IPS-11a (cell line): ENCODE measurements around the gene SLC30A2.

Experiments used
- H3K4me3 ChIP-seq: one replicate; pipeline ENCODE4 v1.5.1; 2013; ENCODE audit warnings: low read depth, low read length, control low read depth

SLC30A2 gene

DNA sequence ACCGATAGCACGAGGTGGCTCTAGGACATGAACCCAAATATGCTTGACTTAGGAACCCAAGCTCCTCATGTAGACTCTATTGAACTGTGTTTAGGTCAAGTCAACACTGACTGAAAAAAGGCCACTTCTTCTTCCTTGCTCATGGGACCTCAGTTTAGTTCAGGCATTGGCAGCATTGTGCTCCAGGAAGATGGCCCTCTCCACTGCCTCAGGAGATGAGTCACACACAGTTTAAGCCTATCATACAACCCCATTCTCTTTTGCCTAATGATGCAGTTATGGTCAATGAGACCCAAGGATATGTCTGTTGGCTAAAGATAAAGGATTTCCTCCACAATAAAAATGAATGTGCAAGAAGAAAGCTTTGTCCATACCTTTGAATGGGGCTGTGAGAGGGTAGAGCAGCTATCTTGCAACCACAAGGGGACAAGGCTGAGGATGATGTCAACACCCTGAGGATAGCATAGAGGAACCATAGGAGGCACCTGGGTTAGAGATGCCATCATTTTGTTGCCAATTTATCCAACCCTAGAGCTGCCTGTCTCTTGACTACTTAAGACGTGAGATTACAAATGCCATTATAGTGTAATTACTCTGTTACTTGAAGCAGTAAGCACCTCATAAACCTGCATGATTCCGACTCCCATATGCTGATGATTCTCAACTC is 24.5 kb upstream of the SLC30A2 start:
- no peak overlapping the region for H3K4me3 ChIP-seq

DNA sequence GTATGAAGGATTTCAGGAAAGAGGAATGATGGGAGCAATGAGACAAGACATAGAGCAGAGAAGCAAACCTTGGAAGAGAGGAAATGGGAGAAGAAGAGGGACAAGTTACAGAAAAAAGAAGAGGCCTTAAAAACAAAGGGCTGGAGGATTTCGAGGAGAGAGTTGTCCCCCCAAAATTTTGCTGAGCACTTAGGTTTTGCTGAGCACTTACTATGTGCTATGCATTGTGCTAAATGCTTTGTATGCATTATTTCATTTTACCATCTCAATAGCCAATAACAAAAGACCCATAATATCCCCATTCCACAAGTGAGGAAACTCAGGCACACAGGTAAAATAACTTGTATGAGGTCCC is 24.0 kb upstream of the SLC30A2 start:
- H3K4me3 ChIP-seq, result no peak overlapping the region

DNA sequence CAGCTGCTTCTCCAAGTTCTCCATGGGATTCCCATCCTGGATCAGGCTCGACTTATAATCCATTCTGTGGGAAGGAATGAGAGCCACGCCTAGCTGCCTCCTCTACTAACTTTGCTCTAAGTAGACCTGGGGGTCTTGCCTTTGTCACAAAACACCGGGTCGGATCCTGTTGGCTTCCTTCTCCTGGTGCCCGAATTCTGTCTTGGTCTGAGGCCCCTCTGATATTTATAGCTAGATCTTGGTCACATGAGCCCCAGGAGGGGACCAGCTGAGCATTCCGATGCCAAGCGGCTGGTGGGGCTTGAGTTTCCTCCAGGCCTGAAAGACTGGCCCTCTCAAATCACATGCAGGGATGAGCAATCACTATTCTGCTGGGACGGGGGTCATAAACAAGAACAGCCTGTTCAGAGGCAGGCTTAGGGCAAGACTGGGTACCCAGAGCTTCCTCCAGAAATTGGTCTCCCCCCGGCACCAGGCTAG is 21.6 kb upstream of the SLC30A2 start, which contains the start of gene TRIM63:
TRIM63 (minus strand) TSS at position 199 of the 480 bp plus-strand sequence; CDS start at position 63, 136 bp downstream.
- H3K4me3 ChIP-seq, result no peak within 1 kb of the TSS

DNA sequence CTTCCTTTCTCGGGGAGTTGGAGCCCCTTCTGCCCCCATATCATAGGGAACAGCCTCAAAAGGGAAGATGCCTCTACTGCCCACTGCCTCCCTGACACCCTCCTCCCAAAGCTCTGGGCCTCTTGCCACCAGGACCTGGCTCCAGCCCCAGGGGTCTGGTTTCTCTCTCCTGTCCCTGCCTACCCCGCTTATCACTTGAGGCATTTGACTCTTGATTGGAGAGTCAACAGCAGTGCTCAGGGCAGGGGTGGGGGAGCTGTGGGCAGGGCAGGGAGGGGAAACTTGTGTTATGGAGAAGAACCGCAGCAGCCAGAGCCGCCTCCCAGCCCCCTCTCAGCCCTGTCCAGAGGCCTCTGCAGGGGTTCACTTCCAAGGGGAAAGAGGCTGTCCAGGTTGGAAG is 20.9 kb upstream of the SLC30A2 start:
- no peak overlapping the region for H3K4me3 ChIP-seq

DNA sequence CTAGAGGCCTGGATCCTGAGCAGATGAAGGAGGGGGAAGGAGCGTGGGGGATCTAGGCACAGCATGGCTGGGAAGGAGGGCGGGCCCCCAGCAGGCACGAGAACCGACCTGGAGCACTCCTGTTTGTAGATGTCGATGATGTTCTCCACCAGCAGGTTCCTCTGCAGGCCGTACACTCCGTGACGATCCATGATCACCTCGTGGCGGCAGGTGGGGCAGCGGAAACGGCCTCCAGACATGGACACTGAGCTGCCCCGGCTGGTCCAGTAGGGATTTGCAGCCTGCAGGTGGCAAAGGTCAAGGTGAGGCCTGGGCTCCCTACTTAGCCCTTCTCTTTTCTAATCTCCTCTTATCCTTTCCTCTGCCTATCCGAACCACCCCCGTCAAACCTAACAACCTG is 20.2 kb upstream of the SLC30A2 start:
- H3K4me3 ChIP-seq, result no peak overlapping the region

DNA sequence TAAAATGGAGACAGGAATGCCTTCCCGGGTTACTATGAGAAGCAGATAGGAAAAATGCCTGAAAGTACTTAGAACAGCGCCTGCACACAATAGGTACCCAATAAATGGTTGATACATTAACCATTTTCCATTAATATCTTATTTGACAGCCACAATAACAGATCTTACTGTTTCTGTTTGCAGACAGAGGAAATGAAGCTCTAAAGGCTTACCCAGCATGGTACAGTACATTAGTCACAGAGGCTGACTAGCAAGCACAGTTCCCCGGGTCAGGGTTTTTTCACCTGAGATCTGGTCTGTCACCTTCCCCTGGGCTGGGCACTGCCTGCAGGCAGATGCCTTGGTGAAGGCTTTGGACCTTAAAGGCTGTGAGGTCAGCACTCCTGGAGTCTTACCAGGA is 18.6 kb upstream of the SLC30A2 start:
- no peak overlapping the region for H3K4me3 ChIP-seq

DNA sequence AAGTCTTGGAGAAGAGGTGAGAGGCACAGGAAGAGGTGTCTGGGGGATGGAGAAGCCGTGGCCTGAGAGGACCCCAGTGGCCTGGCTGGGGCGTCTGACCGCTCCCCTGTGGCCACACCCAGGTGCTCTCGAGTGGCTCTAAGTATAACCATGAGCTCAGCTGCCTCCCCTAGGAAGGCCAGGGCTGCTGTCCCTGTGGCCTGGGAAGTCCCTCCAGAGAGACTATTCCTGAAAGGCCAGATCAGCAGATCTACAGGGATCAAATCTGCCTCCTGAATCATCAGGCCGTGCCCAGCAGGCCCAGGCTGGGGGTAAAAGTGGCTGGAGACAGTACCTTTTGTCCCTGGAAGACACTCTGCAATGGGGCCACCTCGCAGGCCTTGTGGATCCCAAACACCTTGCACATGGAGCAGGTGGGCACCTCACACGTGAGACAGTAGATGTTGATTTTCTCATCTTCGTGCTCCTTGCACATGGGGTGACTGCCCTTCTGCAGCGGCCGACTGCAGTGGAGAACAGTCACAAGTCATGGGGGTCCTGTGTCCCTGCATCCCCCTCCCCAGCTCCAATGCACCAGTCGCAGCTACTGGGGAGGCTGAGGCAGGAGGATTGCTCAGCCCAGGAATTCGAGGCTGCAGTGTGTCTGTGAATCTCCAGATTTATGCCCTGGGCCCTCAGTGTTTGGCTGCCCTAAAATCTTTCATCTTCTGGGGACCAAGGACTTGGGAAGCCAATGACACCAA is 15.1 kb upstream of the SLC30A2 start:
- H3K4me3 ChIP-seq, result no peak overlapping the region

DNA sequence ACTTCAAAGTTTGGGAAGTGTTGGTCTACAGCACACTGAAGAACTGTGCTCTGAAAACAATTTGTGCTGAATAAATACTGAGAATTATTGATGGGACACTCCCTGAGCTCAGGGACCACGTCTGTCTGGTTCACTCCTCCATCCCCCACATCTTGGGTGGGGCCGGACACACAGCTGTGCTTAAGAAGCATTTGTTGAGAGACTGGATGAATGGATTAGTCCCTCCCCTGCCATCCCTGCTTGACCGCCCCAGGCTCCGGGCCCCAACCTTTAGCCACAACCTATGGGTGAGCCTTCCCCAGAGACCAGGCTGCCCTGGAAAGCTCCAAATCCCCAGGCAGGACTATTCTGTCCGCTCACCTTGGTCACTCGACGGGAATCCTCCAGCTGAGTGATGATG is 14.0 kb upstream of the SLC30A2 start:
- no peak overlapping the region for H3K4me3 ChIP-seq

DNA sequence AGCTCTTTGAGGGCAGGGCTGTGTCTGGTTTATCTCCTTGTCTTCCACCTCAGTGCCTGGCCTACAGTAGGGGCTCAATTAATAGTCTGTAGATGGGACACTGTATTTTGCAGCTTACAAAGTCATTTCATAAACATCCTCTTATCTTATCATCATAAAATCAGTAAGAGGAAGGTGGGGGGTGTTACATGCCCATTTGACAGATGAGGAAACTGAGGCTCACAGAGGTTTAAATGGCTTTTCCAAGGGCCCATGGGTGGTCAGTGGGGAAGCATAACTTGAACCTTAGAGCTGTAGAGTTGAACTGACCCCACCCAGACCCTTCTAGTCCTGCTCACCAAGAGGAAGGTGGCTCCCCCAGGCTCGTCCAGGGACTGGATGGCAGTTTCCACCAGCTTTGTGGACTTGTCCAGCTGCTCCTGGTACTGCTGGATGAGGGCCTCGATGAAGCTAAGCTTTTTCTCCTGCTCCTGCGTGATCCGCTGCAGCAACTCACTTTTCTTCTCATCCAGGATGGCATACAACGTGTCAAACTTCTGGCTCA is 12.2 kb upstream of the SLC30A2 start:
- no peak overlapping the region for H3K4me3 ChIP-seq

DNA sequence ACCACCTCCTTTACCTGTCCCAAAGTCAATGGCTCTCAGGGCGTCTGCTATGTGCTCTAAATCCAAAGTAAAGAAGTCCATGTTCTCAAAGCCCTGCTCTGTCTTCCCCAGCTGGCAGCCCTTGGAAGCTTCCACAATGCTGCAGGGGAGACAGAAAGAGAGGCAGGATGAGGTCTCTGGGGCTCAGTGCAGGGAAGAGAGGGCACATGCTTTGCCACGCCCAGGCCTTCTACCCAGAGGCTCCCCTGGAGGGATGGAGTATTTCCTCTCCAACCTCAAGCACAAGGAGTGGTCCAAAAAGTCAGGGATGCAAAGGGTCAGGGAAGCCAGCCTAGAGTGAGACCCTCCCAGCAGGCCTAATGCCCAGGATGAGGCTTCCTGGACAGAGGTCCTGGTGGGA is 11.3 kb upstream of the SLC30A2 start:
- H3K4me3 ChIP-seq, result no peak overlapping the region

DNA sequence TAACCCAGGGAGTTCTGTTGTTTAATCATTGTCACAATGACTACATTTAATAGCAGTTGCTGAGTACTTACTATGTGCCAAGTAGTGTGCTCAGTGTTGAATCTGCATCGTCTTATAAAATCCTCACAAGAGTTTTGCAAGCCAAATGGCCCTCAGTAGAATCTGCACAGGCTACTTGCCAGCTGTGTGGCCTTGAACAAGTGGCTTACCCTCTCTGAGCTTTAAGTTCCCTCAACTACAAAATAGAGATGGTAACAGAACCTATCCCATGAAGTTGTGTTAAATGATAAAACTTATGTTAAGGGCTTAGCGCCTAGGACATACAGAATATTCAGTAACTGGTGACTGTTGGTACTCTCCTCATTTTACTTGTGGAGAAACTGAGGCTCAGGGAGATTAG is 9.1 kb upstream of the SLC30A2 start:
- no peak overlapping the region for H3K4me3 ChIP-seq

DNA sequence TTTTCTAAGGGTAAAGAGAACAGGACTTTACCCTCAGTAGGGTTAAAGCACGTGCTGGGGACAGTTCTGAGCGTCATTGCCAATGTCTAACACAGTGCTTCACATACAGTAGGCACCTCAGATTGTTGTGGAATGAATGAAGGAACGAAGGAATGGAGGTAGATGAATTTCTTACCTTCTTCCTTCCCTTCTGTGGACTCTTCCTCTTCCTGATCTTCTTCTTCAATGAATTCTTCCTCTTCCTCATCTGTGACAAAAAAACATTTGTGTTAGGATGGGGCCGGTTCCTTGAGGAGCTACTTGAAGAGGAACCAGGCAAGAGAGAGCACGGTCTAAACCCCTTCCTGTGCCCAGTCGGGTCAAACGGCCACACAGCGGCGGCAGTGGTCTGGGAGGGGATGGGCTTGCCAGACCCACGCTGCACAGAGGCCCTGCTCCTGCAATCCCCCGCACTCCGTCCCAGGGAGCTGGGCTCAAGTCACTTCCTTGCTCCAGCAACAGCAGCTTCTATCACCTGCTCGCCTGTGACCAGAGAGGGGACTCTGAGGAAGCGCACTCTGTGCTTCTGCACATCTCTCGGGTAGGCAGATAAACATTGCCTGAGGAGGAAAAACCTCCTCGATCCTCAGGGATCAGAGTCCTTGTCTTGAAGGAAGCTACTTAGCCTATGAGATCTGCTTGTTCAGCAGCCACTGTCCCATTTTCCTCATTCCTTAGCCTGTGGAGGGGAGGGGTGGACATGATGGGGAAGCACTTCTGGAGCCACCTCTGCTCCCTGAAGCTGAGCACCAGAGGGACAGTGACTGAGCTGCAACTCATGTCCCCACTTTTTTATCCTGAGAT is 8.0 kb upstream of the SLC30A2 start:
- H3K4me3 ChIP-seq, result no peak overlapping the region

DNA sequence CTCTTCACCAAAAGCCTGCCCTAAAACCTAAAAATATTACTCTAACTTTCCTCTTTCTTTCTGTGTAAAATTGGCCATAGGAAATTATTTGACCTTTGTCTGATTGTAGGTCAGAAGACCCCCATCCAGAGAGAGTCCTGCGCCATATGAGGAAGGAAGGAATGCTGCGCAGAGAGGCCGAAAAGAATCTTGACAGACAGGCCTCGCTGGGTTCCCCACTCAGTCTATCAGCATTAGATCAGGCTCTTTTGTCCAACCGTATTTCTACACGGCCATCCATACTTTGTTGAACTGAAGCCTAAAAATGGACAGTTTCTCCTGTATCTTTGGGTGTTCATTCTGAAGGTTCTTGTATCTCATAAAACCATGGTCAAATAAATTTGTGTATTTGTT is 4.3 kb upstream of the SLC30A2 start:
- no peak overlapping the region for H3K4me3 ChIP-seq

DNA sequence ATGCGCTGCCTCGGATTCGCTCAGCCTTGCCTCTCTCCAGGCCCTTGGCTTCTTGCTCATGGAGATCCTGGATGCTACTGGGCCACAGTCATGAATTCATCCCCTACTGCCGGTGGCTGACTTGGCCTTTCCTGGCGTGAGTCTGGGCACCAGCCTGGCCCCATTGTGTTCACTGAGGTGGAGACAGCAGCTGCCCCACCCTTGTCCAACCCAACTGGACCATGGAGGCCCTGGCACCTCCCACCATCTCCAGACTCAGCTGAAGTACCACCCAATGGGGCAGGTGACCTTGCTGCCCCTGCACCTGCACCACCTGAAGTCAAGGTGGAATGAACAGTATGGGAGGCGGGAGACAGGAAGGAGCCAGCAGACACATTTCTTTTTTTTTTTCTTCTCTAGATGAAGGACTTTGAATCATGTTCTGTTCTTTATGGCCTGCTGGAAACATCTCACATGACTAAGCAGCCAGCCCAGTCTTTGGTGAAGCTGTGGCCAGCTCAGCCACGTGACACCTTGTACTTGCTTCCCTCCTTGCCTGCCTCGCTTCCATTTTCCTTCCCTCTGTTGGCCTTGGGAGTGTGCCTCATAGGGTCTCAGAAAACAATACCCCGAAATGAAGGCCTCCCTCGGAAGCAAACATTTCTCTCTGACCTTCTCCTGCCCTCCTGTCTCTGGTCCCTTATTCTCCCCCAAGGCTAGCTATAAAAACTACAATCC is 3.8 kb upstream of the SLC30A2 start:
- no peak overlapping the region for H3K4me3 ChIP-seq

DNA sequence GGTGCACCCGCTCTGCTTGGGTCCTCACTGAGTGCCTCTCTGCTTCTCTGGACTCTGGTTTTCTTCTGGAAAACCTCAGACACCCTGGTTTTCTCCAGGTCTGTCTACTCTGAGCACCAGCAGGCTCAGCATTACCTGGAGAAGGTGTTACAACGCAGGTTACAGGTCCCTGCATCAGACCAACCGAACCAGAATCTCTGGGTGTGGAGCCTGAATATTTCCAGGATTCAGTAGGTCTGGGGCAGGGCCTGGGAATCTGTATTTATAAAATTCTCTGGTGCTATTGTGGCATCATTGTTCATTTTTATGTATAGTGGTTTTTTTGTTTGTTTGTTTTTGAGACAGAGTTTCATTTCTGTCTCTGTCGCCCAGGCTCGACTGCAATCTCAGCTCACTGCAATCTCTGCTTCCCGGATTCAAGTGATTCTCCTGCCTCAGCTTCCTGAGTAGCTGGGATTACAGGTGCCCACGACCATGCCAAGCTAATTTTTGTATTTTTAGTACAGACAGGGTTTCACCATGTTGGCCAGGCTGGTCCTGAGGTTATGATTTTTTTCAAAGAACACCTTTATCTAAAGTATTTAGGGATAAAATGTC is 1.5 kb upstream of the SLC30A2 start:
- no peak overlapping the region for H3K4me3 ChIP-seq

DNA sequence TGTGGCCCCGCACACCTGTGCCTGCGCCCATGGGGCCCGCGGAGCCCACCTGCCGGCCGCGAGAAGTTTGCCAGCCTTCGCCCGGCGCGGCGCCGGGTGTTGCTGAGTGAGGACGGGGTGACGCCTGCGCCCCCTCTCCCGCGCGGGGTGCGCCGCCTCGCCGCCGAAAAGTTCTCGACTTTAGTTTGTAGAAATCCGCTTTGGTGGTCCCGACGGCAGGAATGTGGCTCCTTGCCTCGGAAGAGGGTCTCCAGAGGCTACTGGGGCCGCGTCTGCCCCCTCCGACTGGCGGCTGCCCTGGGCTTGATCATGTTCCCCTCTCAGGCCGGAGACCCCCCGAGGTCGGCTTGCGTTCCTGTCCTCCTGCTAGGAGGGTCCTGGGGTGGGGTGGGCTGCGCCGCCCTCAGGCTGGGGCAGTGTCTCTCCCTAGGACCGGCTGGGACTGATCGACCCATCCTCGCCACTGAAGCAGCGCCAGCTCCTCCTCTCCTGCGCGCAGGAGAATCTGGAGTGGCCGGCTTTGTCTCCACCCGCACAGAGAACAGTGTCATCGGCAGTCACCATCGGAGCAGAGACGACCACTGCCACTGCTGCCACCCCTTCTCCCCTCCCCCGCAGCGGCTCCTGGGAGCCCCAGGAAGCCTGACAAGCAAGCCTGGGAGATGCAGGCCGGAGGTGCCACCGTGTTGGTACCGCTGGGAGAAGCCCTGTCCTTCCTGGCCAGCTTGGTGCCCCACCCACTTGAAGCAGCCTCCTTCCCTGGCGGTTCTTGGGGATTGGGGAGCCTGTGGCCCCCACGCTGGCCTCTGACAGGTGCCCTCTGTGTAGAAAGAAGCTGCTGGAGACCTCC is 553 bp upstream of the SLC30A2 start:
- peak overlapping the region; percentile 24 for H3K4me3 ChIP-seq

DNA sequence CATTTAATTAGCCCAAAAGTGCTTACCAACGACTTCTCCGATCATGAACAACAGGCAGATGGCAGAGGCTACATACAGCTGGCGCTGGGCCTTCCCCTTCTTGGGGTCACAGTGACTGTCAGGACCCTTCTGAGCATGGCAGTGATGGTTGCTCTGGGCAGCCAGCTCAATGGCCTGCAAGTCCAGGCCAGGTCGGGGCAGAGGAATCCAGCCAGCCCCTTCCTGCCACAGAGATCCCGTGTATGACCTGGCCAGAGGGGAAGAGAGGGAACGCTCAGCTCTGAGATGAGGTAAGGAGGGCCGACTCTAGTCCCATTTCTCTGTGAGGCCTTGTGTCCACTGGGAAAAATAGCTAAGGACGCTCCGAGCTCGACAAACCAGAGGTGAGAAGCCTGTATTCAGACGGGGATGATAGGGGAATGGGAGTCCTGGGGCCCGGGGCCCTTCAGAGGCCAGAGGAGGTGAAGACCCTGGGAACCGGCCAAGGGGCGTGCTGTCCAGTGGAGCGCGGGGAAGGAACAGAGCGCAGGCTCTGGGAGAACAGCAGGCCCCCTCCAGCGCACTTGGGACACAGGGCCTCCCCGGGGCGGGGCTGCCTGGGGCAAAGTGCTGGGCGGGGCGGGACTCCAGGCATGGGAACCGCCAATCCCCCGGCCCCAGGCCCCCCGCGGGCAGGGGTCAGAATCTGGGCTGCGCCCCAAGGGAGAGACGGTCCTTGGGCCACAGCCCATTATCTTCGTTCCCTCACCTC is 772 bp downstream of the SLC30A2 start:
- no peak overlapping the region for H3K4me3 ChIP-seq

DNA sequence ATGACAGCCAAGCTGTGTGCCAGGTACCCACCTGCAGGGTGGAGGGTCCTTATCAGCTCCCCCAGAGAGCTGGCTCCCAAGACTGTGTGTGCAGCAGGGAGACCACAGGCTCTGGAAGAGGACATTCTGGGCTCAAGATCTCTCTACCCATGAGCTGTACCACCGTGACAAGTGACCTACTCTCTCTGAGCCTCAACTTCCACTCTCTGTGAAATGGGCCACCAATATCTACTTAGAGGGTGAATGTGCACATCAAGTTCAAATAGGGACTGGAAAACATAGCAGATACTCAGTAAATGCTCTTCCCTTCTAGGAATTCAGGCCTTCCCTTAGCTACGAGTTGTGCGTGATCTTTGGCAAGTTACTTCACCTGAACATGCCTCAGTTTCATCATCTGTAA is 1.5 kb downstream of the SLC30A2 start:
- no peak overlapping the region for H3K4me3 ChIP-seq

DNA sequence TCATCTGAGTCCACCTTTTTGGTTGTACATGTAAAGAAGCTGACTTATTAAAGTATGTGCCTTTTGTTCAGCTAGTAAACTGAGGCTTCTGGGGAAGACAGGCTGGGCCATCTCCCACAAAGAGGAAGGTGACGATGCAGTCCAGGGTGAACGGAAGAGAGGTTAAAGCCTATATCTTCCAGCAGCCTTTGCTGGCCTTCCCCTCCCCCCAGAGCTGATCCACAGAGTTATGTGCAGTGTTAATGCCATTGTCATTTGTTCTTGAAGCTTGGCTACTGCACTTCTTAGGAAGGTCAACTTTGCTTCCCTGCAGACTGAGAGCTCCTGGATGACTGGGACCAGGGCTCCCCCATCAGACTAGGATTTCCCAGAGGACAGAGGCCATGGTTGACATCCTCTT is 2.2 kb downstream of the SLC30A2 start:
- no peak overlapping the region for H3K4me3 ChIP-seq
